Measurements from ENCODE around the gene SULT1A4. TPM values are rescaled to one million over a fixed set of nuclear protein-coding genes. Genes with fewer than 3 reads are reported as not detected.
"Not testable (repeated sequence)": the region's sequence is repeated elsewhere in the genome, so short reads cannot be mapped to it uniquely, and the experiment has no call there.

Gene SULT1A4
- total RNA-seq, 6 donors from 2014 or later: 8.9 to 21.0 (median 16.2) TPM

DNA sequence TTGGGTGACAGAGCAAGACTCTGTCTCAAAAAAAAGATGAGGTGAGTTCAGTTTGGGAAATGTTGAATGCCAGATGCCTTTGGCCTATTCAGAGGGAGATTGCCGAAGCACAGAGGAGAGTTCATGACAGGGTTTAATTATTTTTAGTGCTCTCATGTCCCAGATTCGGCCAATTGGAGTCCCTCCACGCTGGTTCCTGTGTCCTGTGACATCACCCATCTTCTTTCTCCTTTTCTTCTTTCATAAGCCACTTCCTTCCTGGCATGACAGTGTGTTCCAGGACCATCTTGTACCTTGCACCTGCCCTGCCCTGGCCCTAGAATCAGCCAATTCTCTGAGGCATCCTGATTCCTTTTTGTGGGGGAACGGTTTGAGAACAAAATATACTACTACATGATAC, 12.4 kb downstream of the SULT1A4 start:
- DNase-seq; H3K36me3 ChIP-seq; ATAC-seq (ENCODE audit: low FRiP score in 2 of 2); H3K4me3 ChIP-seq; H3K9me3 ChIP-seq; H3K27ac ChIP-seq; H3K27me3 ChIP-seq; H3K4me1 ChIP-seq: not testable (repeated sequence)
- WGBS, 2 donors: no CpG with 5 or more reads among the region's 4 CpGs

DNA sequence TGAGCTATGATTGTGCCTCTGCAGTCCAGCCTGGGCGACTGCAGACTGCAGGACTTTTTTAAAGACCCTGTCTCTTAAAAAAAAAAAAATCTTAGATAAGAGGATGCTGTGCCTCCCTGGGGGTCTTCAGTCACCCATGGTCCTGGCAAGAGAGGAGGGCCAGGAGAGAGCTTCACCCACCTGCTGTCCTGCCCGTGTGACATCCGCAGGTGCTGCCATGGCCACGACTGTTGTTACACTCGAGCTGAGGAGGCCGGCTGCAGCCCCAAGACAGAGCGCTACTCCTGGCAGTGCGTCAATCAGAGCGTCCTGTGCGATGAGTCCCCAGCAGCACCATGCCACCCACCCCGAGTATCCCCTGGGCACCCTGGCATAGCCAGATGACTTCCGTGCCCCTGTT, 22.6 kb downstream of the SULT1A4 start:
- not testable (repeated sequence) for H3K9me3 ChIP-seq; H3K4me3 ChIP-seq; H3K27ac ChIP-seq; H3K27me3 ChIP-seq; H3K4me1 ChIP-seq; ATAC-seq (ENCODE audit: low FRiP score in 2 of 2); H3K36me3 ChIP-seq
- WGBS, 2 donors: 88% methylated on average over 5 of the region's 12 CpGs; no CpG with 5 or more reads in 1 of the 2 donors
- DNase-seq: peak in 1 of 2 donors; percentile 39

DNA sequence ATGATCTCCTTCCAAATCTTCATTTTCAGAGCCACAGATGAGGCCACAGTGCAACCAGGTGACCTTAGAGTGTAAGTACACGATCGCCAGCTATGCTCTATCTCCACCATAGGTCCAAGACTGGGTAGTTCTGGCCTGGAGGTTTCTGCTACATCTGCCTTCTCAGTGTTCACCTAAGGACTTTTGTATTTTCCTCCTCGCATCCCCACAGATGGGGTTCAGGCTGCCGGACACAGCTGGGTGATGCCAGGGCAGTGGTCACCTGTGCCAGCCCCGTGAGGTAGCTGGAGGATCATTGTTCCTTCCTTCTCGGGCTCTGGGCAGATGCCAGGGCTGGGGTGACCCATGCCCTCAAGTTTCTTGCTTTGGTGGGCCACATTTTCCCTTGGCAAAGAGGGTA, 46.6 kb downstream of the SULT1A4 start, which contains the start of gene NPIPB12:
Gene NPIPB12 (minus strand): TSS at position 101 of the 400 bp plus-strand sequence.
- WGBS, 2 donors: no CpG with 5 or more reads among the region's 6 CpGs
- H3K9me3 ChIP-seq; H3K27ac ChIP-seq; H3K36me3 ChIP-seq; DNase-seq; ATAC-seq (ENCODE audit: low FRiP score in 2 of 2); H3K27me3 ChIP-seq; H3K4me1 ChIP-seq; H3K4me3 ChIP-seq: not testable (repeated sequence)

Small RNAs within 50 kb of the gene (small RNA-seq; reads per million reads assigned to genes)
- 0 reads per million in 4 donors for gene AC133555.2

Other genes with a start within 250 kb of the SULT1A4 start
- 1 to 10 TPM in 5 of 6 donors, under 1 TPM in 1; 0.30 to 4.2 (median 1.8) TPM for gene NPIPB11, start 53.2 kb upstream of the SULT1A4 start, total RNA-seq
- gene BOLA2, start 5.6 kb upstream of the SULT1A4 start, total RNA-seq: 10 to 100 TPM in 4 of 6 donors, 1 to 10 TPM in 2; 3.9 to 19.9 (median 13.1) TPM
- gene SLX1B, start 5.4 kb upstream of the SULT1A4 start, total RNA-seq: 10 to 100 TPM in 4 of 6 donors, 1 to 10 TPM in 1, not detected in 1; 9.6 to 28.0 (median 12.3) TPM
- gene NPIPB12, start 46.5 kb downstream of the SULT1A4 start, total RNA-seq: 100 to 1,000 TPM in 2 of 6 donors, 10 to 100 TPM in 4; 29.2 to 444 (median 50.9) TPM
- gene SPN, start 203.3 kb downstream of the SULT1A4 start, total RNA-seq: 100 to 1,000 TPM in 1 of 6 donors, 10 to 100 TPM in 5; 16.8 to 112 (median 39.7) TPM
- gene QPRT, start 219.3 kb downstream of the SULT1A4 start, total RNA-seq: 10 to 100 TPM in 3 of 6 donors, 1 to 10 TPM in 3; 4.8 to 17.8 (median 9.8) TPM

Measured in upper lobe of left lung (tissue), 6 donors.